HG03108 (cell line): ENCODE results near the gene THSD7B.

Experiments used
- ATAC-seq: cut with Tn5 transposase; IDR thresholded peaks from one replicate; pipeline ENCODE4 v1.9.1; 2021; ENCODE audit warnings: moderate library complexity; ENCODE audit not compliant: unreplicated experiment

THSD7B gene

GRCh38 chr2:137123226-137123625 lies 357.9 kb downstream of the THSD7B start:
- no peak for ATAC-seq

GRCh38 chr2:137133225-137133624 lies 367.9 kb downstream of the THSD7B start:
- ATAC-seq: no peak

GRCh38 chr2:137138263-137138662 lies 372.9 kb downstream of the THSD7B start:
- ATAC-seq: no peak

- ATAC-seq: no peak
Observed at GRCh38 chr2:137151731-137152130, 386.4 kb downstream of the THSD7B start.

- no peak for ATAC-seq
Observed at GRCh38 chr2:137154946-137155345, 389.6 kb downstream of the THSD7B start.

- ATAC-seq: no peak
Observed at GRCh38 chr2:137155356-137156104, 390.2 kb downstream of the THSD7B start.

GRCh38 chr2:137156221-137156844 lies 391.0 kb downstream of the THSD7B start:
- no peak for ATAC-seq

- ATAC-seq: no peak
Observed at GRCh38 chr2:137157851-137158250, 392.5 kb downstream of the THSD7B start.

- ATAC-seq: no peak
Observed at GRCh38 chr2:137161250-137161649, 395.9 kb downstream of the THSD7B start.

GRCh38 chr2:137165968-137166367 lies 400.6 kb downstream of the THSD7B start:
- no peak for ATAC-seq

- ATAC-seq: no peak
Observed at GRCh38 chr2:137167651-137168050, 402.3 kb downstream of the THSD7B start.

- ATAC-seq: no peak
Observed at GRCh38 chr2:137168552-137168951, 403.2 kb downstream of the THSD7B start.

GRCh38 chr2:137172162-137172561 lies 406.8 kb downstream of the THSD7B start:
- ATAC-seq: no peak

GRCh38 chr2:137173463-137173862 lies 408.1 kb downstream of the THSD7B start:
- no peak for ATAC-seq

GRCh38 chr2:137175246-137175645 lies 409.9 kb downstream of the THSD7B start:
- ATAC-seq: no peak

- ATAC-seq: no peak
Observed at GRCh38 chr2:137178951-137179377, 413.6 kb downstream of the THSD7B start.

GRCh38 chr2:137179542-137179941 lies 414.2 kb downstream of the THSD7B start:
- no peak for ATAC-seq

- no peak for ATAC-seq
Observed at GRCh38 chr2:137180012-137180411, 414.7 kb downstream of the THSD7B start.

GRCh38 chr2:137181370-137181769 lies 416.0 kb downstream of the THSD7B start:
- ATAC-seq: no peak

GRCh38 chr2:137182071-137182470 lies 416.7 kb downstream of the THSD7B start:
- no peak for ATAC-seq

GRCh38 chr2:137183206-137183898 lies 418.0 kb downstream of the THSD7B start:
- no peak for ATAC-seq
